ENCODE data around the gene USP10.
A peak's percentile ranks its signal among the peaks of the same experiment; 100 is the strongest.

USP10 gene

DNA sequence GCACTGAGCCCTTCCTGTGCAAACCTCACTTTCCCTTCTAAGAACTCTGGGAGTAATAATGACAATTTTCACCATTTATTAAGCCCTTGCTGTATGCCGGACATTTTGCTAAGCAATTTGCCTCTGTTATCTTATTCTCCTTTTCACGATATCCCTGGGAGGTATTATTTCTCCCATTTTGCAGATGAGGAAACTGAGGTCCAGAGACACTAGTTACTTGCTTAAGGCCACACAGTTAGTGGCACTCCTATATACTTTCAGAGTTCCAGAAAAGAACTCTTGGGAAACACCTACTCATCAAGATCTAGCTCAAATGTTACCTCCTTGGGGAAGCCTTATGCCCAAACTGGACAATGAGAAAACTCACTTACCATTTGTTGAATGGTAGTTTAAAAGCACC, 4.8 kb upstream of the USP10 start:
- no peak for DNase-seq (ENCODE audit: low spot score)
- TF ChIP-seq CTCF (IDR thresholded peaks at IDR 0.05; ENCODE audit: borderline replicate concordance, control extremely low read depth, extremely low read depth, insufficient read depth, missing control alignments): no peak
- in situ Hi-C loops (cut with MboI; ENCODE audit: low sequenced_read_pairs, unreplicated experiment): no loop called here

DNA sequence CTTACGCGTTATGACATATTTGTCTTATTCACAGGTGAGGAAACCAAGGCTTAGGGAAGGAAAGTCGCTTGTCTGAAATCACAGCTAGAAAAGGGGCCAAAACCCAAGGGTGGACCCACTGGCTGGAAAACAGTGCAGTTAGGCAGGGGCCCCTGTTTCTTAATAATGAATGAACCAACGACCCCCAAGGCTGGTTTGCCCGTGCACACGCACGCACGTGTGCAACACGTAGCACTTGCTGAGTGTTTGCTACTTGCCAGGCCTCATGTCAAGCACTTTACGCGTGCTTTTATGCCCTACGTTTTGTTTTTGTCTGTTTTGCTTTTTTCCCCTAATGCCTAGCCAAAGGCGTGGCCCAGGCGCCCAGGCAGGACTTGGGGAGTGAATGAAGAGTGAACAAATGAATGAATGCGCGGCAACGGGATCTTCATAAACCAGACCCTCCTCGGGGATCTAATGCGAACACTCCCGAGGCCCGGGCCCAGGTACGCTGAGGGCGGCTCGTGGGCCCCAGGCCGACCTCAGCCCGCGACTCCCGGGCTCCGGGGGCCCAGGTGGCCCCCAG, 571 bp upstream of the USP10 start:
- DNase-seq (ENCODE audit: low spot score): no peak
- in situ Hi-C loops (cut with MboI; ENCODE audit: low sequenced_read_pairs, unreplicated experiment): no loop called here
- no peak for TF ChIP-seq CTCF (IDR thresholded peaks at IDR 0.05; ENCODE audit: borderline replicate concordance, control extremely low read depth, extremely low read depth, insufficient read depth, missing control alignments)

DNA sequence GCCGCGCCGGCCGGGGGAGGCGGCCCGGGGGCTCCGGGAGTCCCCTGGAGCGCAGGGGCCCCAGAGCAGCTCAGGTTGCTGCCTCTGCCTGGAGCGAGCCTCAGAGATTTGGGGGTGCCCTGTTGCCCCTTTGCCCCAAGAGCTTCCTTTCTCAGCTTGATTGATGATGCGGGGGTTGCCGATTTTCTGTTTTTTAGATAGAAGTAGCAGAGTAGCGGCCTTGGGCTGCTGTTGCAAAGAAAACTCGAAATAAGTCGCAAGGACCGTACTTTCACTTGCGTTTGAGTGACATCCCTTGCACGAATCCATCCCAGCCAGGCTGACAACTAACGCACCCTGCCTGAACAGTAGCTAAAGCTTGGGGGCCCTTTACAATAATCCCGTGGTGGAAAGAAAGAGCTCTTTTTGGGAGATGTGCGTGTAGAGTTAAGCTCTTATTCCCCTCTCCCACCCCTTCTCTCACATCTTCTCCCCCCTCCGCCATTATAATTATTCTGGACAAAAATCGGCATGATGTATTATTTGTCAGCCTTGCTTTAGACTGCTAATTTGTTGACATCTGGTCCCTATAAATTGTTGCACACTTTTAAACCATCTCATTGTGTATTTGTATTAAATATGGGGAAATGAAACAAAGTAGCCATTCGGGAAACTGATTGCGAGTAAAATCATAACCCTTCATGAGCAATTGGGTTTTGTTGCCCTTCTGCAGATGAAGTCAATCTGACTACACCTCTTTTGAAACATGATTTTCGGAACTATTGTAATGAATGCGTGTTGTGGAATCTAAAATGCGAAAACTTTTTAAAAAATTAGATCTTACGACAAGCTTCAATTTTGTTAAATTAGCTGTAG, 873 bp downstream of the USP10 start:
- TF ChIP-seq CTCF (IDR thresholded peaks at IDR 0.05; ENCODE audit: borderline replicate concordance, control extremely low read depth, extremely low read depth, insufficient read depth, missing control alignments): no peak
- peak; percentile 41 for DNase-seq (ENCODE audit: low spot score)
- in situ Hi-C loops (cut with MboI; ENCODE audit: low sequenced_read_pairs, unreplicated experiment): no loop called here

- DNase-seq (ENCODE audit: low spot score): no peak
- in situ Hi-C loops (cut with MboI; ENCODE audit: low sequenced_read_pairs, unreplicated experiment): no loop called here
- no peak for TF ChIP-seq CTCF (IDR thresholded peaks at IDR 0.05; ENCODE audit: borderline replicate concordance, control extremely low read depth, extremely low read depth, insufficient read depth, missing control alignments)
These were observed 3.9 kb downstream of the USP10 start for GRCh38 chr16:84703681-84704080.

DNA sequence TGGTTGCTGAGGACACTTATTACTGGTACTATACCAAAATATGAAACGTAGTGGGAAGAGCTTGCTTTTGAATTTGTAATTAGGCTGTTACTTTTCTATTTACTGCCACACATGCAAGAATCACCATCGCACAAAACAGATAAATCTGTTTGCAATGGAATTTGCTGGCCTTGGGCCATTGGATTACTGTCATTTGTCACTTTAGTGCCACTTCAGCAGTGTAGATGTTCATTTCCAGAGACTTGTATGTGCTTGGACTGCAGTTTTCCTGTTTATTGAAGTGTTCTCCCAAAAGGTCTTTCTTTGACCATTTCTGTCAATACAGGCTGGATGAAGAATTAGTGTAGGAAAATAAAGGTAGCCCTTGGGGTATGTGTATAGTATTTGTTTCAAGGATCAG, 4.5 kb downstream of the USP10 start:
- in situ Hi-C loops (cut with MboI; ENCODE audit: low sequenced_read_pairs, unreplicated experiment): no loop called here
- TF ChIP-seq CTCF (IDR thresholded peaks at IDR 0.05; ENCODE audit: borderline replicate concordance, control extremely low read depth, extremely low read depth, insufficient read depth, missing control alignments): no peak
- no peak for DNase-seq (ENCODE audit: low spot score)

- DNase-seq (ENCODE audit: low spot score): no peak
- TF ChIP-seq CTCF (IDR thresholded peaks at IDR 0.05; ENCODE audit: borderline replicate concordance, control extremely low read depth, extremely low read depth, insufficient read depth, missing control alignments): no peak
- in situ Hi-C loops (cut with MboI; ENCODE audit: low sequenced_read_pairs, unreplicated experiment): no loop called here
These were observed 7.1 kb downstream of the USP10 start for GRCh38 chr16:84706856-84707255.
